ENCODE data around the gene CNOT6L.

DNA sequence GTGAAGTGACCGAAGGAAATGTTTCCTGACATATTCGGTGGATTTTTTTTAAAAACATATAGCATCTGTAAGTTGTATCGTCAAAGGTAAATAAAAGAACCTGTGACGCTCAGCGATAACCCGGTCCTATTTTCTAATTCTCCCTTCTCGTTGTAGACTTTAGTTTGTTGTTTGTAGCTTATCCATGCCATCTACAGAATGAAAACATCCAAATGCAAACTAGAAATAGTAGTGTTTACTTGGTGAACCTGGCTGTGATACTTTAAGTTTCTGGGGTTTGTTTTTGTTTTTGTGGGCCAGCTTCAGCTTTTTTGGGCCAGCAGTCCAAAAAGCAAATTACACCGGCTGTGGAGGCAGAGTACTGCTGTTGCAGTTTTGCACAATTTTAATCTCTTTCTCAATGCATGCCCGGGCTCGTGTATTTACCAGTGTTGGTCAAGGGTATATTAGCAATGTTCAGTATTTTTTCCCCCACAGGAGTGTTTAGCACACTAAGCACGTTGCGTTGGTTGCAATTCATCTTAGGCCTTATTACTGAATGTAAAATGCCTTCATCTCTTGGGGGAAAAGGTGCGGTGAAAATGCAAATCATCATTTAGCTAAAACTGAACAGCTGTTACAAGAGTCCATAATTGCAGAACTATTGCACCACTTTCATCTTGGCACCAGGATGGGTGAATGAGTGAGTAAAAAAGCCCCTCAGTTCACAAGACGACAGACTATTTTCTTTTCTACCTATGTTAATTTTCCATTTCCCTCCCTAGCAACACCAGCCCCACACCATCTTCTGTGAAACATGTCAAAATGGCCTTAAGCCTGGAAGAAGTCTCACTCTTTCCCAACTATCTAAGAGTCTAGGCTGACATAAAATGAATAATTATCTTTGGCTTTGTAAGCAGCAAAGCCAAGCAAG, 1.7 kb upstream of the CNOT6L start:
- no peak for TF ChIP-seq TBL1XR1 (IDR thresholded peaks at IDR 0.05; ENCODE audit: borderline replicate concordance, low read length, partially characterized antibody)
- TF ChIP-seq SMARCE1 (IDR thresholded peaks at IDR 0.05; ENCODE audit: borderline replicate concordance) = no peak
- TF ChIP-seq, protein P1, sequence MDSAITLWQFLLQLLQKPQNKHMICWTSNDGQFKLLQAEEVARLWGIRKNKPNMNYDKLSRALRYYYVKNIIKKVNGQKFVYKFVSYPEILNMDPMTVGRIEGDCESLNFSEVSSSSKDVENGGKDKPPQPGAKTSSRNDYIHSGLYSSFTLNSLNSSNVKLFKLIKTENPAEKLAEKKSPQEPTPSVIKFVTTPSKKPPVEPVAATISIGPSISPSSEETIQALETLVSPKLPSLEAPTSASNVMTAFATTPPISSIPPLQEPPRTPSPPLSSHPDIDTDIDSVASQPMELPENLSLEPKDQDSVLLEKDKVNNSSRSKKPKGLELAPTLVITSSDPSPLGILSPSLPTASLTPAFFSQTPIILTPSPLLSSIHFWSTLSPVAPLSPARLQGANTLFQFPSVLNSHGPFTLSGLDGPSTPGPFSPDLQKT (CRISPR knock-in tag; IDR thresholded peaks at IDR 0.05; ENCODE audit: borderline replicate concordance) = no peak
